HG03354 (cell line): ENCODE measurements around the gene HOXD3.

Experiments used
- ATAC-seq: cut with Tn5 transposase; IDR thresholded peaks from one replicate; pipeline ENCODE4 v1.9.1; 2021; ENCODE audit warnings: mild to moderate bottlenecking; ENCODE audit not compliant: unreplicated experiment, poor library complexity, severe bottlenecking

HOXD3 gene

DNA sequence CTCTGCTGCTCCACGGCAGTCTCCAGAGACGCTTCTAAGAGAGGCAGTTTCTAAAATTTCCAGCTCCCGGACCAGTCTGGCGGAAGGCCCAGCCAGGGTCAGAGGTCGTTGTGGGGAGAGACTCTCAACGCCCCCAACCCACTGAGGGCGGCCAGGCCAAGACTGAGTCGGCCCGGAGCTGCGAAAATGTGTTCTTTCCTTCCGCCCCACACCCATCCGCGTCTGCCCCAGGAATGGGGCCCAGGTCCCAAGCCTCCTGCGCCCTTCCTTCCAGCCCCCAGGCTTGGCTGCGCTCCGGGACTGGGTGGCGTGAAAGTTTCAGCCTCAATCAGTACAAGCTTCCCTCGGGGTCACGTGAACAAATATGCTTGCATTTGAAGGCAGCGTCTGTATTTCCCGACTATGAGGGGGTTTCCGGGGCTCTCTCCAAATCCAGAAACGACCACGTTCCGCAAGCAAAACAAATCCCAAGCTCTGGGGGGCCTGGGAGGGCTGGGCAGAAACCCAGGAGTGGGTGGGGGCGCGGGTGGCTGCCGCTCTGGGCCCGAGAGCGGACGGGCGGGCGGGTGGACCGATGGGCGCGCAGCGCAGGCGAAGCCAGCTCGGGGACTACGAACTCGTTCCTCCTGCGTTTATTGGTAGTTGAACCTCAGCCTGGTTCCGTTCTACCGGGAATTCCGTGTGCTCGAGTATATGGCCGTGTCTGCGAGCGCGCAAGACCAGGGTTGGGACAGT is 3.3 kb downstream of the HOXD3 start:
- no peak for ATAC-seq

DNA sequence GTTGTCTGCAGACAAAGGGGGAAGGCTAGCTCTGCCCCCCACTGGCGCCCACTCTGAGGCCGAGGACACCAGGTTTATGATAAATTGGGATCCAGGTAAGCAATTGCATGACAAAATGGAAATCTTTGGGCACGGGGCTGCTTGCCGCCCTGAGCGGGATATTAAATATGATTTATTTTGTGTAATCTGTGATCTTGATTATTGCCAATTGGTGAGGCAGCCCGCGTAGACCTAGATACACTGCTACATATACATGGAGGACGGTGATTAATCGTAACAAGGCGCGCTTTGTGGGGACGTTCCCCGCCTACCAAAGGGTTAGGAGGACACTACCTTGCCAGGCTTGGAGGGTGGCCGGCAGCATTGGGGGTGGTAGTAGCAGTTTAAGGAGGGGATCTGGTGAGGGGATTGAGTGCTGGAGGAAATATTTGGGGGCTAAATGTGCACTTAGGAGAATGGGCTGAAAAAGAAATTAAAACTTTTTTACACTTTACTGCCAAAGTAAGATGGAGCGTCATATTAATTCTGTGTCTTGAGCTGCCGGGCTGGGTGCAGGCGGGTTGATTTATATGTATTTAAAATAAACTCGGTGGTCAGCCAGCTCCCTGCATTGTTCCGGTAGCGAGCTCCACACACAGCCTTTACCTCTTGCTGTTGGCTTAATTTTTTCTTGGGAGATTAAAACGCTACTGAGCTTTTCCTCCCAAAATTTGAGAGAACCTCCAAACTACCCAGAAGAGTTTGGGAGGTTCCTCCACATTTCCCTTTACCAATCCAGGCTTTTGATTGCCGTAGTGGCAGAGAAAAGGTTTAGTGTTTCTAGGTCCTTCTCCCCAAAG is 4.1 kb downstream of the HOXD3 start:
- no peak for ATAC-seq

DNA sequence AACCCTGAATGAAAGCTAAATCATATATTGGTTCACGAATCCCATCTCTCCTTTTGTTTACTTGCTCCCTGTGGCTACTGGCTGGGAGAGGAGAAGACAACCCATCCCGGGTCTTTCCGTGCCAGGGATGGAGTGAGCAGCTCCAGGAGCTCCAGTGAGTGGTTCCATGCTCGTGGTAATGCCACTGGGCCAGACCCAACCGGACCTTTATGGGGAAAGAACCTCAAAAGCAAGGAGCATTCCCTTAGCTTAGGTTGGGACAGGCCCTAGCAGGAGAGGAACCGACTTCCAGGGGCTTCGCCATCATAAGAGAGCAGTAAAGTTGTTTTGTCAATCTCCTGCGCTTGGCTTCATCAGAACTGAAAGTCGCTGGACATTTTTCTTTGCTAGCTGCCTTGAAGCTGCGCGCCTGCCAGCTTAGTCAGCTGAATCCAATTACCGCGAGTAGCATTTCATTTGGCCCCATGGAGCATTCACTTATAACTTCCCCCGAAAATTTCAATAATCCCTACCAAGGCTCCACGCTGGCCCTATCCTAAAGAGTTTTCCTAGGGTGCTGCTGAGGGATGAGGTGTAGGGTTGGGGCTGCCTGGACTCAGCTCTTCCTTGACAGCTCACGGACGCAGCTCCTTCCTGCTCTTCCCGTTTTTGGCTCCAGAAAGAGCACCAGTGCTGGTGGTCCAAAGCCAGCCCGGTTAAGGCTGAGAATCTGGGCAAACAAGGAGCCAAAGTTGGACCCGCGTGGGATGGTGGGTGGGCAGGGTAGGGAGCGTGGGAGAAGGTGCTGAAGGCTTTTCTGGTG is 4.9 kb downstream of the HOXD3 start:
- ATAC-seq, result no peak

GRCh38 chr2:176162911-176163671 is 6.0 kb downstream of the HOXD3 start:
- no peak for ATAC-seq

DNA sequence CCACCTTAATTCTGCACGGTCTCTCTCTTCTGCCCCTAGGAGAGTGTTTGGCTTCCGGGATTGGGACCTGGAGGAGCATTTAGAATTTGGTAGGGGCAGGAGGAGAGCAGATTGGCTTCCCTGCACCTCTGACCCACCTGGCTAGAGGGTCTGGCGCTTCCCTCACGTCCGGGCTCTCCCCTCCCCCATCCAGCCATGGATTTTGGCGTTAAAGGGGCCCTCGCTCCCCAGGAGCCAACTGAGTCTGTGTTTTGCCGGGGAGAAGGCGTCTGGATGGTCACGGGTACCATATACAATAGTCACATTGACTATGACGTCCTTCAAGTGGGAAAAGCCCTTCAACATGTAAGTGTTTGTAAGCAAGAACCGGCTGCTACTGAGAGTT is 6.6 kb downstream of the HOXD3 start:
- no peak for ATAC-seq

- no peak for ATAC-seq
Measured at GRCh38 chr2:176164201-176164600, 7.1 kb downstream of the HOXD3 start.

- no peak for ATAC-seq
Measured at GRCh38 chr2:176164611-176165369, 7.7 kb downstream of the HOXD3 start.

DNA sequence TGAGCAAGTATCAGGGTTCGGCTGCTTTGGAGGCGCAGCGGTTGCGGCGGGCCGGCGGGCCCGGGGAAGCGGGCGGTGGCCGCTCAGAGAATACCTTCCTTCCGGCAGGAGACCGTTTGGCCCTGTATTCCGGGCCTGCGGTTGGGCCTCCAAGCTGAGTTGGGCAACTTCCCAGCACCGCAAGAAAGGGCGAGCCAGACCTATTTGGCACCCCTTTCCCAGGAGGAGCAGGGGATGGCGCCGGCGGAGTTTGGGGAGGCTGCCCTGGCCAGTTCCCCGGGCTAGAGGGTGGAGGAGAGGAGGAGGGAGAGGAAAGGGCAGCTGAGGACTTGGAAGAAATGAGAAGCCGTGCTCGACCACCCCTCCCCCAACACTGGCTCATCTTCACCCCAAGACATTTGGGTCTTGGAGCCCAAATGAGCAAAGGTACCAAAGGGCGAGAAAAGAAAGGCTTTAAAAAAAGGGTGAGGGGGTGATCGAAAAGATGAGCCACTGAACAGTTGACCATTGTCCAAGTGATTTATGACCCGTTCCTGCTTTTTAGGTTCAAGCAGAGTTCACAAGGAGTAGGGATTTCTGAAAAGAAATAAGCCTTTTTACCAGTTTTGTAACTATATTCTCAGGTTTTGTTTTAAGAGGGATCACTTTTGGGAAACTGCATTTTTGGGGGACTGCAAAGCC is 8.4 kb downstream of the HOXD3 start:
- ATAC-seq, result no peak

DNA sequence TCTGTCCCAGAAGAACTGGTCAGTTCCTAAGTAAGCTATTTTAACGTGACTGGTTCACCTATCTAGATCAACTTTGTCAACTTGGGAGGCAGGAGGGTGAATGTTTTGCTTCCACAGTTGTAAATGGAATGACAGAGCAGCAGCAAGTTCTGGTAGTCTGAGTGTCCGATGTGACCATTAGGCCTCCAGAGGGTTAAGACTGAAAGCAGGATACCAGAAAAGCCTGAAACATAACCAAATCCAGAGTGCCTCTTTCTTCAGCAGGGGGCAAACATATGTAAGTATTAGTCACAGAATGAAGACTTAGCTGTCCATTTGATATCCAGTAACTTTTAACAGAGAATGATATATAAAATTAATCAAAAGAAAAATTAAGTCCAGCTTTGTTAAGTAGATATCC is 9.2 kb downstream of the HOXD3 start:
- ATAC-seq, result no peak

- ATAC-seq, result no peak
Measured at GRCh38 chr2:176167398-176167797, 10.3 kb downstream of the HOXD3 start.

DNA sequence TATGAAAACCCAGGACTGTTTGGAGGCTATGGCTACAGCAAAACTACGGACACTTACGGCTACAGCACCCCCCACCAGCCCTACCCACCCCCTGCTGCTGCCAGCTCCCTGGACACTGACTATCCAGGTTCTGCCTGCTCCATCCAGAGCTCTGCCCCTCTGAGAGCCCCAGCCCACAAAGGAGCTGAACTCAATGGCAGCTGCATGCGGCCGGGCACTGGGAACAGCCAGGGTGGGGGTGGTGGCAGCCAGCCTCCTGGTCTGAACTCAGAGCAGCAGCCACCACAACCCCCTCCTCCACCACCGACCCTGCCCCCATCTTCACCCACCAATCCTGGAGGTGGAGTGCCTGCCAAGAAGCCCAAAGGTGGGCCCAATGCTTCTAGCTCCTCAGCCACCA is 12.1 kb downstream of the HOXD3 start:
- no peak for ATAC-seq

GRCh38 chr2:176169711-176170110 is 12.6 kb downstream of the HOXD3 start:
- no peak for ATAC-seq

- ATAC-seq, result no peak
Measured at GRCh38 chr2:176170602-176171305, 13.6 kb downstream of the HOXD3 start.

DNA sequence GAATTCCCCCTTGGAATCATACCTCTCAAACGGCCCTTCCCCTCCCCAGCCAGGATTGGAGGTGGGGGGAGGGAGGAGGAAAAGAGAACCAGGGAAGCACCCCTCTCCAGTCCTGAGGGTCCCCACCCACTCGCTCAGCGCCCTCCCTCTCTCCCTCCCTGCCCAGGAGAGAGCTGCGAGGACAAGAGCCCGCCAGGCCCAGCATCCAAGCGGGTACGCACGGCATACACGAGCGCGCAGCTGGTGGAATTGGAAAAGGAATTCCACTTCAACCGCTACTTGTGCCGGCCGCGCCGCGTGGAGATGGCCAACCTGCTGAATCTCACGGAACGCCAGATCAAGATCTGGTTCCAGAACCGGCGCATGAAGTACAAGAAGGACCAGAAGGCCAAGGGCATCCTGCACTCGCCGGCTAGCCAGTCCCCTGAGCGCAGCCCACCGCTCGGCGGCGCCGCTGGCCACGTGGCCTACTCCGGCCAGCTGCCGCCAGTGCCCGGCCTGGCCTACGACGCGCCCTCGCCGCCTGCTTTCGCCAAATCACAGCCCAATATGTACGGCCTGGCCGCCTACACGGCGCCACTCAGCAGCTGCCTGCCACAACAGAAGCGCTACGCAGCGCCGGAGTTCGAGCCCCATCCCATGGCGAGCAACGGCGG is 14.4 kb downstream of the HOXD3 start:
- ATAC-seq, result no peak

- no peak for ATAC-seq
Measured at GRCh38 chr2:176172007-176172894, 15.1 kb downstream of the HOXD3 start.

DNA sequence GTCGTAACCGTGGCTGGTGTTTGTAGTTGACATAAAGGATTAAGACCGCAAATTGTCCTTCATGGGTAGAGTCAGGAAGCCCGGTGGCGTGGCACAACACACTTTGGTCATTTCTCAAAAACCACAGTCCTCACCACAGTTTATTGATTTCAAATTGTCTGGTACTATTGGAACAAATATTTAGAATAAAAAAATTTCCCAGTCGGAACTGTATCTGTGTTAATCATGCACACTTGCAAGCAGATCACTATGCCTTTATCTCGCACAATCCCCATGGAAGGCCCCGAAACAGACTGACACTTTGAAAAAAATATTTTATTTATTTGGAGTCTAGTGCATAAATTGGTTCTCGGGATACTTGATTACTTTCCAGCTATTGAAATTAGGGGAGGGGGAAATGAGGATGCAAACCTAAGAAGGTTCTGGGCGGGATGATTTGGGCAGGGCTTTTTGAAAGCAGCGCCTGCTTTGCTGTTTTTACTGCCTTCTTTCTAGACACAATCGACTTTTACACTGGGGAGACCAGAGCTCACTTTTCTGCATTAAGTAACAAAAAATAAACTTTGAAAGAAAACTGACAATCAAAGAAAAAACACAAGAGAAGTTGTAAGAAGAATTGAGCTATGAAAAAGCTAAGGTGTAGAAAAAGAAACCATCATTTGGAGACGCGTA is 15.9 kb downstream of the HOXD3 start:
- no peak for ATAC-seq
